GM21390 (cell line): ENCODE data around the gene ATRIP.

ENCODE experiments used
- ATAC-seq: cut with Tn5 transposase; IDR thresholded peaks from one replicate; pipeline ENCODE4 v1.9.1; 2021; ENCODE audit not compliant: unreplicated experiment

The ATRIP gene

DNA sequence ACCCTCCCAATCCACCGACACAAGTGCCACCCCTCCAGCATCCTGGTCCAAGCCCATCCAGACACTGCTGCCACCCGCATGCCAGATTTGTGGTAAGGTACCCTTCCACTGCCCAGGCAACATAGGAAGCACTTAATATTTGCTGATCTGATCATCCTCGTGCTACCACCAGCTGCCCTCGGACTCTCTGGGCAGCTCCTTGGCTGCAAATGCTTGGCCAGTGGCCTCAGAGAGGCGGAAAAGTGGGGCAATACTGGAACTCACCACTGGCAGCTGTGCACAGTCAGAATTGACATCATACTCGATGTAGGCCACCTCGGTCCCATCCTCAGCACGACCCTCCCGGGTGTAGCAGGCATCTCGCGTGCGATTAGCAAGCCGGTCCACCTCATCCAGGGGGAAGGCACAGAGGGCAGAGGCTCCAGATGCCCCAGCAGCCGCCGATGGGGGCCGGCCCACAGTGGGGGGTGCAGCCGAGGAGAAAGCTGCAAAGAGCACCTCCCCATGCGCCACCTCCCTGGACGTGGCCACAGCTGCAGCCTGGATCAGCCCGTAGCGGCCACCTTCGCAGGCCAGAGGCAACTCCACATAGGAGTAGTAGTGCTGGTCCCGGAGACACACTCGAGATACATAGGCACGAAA is 23.2 kb upstream of the ATRIP start:
- ATAC-seq: no peak

- no peak for ATAC-seq
These were observed 22.4 kb upstream of the ATRIP start for GRCh38 chr3:48423883-48424695.

DNA sequence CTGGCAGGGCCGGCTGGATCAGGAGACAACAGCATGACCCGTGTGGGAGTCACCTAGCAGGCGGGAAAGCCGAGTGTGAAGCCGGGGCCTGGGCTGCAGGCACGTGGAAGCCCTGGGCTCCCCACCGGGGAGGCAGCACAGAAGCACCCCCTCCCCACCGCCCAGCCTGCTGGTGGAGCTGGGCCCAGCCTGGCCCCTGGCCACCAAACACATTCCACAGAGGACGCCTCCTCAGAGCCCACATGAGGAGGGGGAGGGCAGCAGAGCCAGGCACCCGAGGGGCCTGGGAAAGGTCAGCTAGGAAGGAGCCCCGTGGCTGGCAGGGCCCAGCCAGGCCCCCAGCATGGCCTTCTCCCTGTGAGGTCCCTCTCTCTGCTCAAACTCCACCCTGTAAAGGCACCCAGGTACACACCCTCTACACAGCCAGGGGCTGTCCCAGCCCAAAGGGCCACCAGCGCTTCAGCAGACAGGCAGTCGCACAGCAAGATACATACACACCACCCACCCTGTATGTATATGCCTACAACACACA is 21.2 kb upstream of the ATRIP start:
- no peak for ATAC-seq

DNA sequence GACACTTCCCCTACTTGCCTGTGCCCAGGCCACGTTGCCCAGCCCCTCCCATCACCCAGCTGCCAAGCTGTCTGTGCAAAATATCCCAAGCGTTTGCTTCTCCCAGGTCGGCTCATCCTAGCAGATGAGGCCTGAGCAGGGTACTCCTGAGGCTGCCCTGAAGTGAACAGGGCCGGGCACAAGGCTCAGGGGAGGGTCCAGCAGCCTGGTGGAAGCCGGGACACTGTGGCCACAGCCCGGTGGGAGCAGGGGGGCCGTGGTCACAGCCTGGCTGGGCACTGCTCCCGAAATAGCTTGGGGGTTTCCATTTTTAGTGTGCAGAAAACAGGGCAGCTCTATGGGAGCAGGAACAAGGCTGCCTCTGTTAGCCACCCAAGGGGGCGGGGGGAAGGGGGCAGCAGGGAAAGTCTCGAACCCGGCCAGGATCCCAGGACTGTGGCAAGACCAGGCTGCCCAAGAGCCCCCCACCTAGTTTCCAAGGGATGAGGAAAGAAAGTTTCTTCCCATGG is 20.1 kb upstream of the ATRIP start:
- no peak for ATAC-seq

GRCh38 chr3:48426944-48427629 is 19.4 kb upstream of the ATRIP start:
- no peak for ATAC-seq

GRCh38 chr3:48427630-48427962 is 18.9 kb upstream of the ATRIP start:
- no peak for ATAC-seq

- ATAC-seq: no peak
These were observed 18.4 kb upstream of the ATRIP start for GRCh38 chr3:48428088-48428571.

GRCh38 chr3:48428572-48429316 is 17.8 kb upstream of the ATRIP start:
- peak; percentile 51 for ATAC-seq

- ATAC-seq: peak; percentile 40
These were observed 17.1 kb upstream of the ATRIP start for GRCh38 chr3:48429317-48429959.

DNA sequence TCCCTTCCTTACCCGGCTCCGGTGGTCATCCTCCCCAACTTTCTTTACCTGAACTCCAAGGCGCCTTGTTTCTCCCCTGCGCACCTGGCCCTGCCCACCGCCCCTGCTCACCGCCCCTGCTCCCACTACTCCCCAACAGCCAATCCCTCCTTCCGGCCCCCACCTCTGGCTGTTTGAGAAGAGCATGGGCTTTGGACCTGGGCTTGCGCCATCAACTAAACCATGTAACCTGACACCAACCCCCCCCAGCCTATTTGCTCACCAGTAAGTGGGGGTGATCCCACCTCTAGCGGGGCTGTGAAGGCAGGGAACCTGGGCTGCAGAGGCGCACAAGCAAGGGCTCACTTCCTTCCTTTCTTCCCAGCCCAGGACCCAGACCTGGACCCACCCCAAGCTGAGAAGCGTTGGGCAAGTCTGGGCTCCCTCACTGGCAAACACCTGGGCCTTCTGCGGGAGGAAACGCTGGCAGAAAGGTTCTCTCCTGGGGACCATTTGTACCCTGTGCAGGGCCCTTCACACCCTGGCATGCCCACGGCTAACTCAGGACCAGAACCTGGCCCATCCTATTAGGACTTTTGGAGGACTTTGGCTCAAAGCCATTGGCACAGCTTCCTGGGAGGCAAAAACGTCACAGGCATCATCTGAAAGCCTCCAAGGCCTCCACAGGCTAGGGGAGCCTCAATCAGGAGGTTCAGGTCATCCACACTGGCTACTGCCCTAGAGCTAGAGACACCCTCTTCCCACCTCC is 16.4 kb upstream of the ATRIP start, which contains the start of gene PLXNB1:
Gene PLXNB1 (minus strand): TSS at position 127 of the 748 bp plus-strand sequence. CDS start 5,475 bp downstream, outside the sequence.
- no peak for ATAC-seq

DNA sequence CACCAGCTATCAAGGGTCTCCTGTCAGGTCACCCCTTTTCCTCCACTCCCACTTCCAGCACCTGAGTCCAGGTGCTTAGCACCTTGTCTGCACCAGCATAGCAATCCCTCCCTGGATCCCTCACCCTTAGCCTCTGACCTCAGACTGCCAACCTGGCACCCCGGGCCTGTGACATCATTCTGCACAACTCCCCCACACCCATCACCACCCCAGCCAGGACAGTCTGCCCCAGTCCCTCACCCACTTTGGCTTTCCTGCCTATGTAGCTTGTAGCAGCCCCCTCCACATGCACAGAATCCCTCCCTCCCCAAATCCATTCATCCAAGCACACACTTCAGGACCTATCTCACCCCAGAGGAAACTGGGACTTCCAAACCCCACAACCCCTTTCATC is 15.8 kb upstream of the ATRIP start:
- ATAC-seq: no peak

DNA sequence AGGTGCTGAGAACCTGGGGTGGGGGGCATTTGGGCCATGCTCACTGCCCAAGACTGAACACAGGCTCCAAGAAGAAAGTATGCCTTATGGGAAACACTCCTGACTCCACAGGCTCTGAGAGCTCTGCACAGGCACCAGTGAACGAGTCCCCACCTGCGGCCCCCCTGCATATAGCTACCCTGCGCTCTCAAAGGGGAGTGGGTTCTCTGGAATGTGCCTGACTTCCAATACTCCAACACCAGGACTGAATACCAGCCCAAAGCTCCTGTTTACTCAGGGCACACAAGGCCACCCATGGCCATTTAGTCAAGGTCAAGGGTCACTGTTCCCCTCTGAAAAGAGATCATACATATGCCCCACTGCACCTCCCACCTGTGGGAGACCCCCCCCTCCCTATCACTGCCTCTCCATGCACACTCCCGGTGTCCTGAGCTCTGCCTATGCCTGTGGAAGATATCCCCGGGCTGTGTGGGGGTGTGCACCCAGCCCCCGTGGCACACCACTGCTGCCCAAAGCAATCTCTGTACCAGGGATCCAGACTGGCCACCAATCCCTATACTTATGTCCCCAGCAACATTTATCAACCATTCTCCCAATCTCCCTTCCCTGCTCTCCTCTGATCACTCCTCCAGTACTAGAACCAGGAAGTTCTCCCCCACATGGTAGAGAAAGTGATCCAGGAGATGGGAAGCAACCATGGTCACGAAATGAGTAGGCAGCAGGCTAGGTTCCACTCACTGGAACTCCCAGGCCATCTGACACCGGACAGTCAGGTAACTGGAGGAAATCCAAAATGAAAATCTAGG is 15.1 kb upstream of the ATRIP start:
- no peak for ATAC-seq

DNA sequence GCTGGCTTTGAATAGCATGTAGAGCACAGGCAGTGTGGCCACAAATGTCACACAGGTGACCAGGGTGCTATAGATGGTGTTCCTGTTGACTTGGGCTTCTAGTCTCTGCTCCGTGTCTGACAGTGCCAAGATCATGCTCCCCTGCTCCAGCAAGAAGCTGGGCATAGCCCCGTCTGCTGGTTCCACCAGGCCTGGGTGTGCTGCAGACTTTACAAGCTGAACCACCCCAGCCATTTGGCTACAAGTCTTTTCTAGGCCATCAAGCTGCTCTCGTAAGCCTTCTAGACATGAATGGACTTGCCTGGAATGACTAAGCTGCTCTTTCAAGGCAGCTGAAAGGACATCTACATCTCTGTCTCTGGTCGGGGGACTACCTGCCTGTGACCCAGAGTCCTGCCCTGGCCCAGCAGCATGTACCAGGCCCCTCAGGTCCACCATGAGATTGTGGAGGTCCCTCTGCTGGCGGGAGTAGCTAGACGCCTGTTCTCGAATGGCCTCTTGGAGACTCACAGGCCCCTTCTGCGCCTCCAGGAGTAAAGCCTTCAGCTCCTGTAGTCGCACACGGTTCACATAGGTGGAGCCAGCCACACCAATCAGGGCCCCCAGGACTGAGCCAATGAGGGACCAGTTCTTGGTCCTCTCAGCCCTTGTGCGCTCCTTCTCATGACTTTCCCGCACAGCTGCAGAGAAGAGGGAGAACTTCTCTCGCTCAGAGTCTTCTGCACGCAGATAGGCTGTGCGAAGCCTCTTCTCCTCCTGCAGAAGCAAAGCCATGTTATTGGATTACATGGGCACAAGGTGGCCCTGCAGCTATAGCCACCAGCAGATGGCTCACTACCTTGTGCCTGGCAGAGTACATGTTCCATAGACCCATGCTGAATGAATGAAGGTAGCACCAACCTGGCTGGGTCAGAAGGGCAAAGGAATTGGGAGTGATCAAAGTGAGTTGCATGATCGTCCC is 13.8 kb upstream of the ATRIP start:
- ATAC-seq: no peak

DNA sequence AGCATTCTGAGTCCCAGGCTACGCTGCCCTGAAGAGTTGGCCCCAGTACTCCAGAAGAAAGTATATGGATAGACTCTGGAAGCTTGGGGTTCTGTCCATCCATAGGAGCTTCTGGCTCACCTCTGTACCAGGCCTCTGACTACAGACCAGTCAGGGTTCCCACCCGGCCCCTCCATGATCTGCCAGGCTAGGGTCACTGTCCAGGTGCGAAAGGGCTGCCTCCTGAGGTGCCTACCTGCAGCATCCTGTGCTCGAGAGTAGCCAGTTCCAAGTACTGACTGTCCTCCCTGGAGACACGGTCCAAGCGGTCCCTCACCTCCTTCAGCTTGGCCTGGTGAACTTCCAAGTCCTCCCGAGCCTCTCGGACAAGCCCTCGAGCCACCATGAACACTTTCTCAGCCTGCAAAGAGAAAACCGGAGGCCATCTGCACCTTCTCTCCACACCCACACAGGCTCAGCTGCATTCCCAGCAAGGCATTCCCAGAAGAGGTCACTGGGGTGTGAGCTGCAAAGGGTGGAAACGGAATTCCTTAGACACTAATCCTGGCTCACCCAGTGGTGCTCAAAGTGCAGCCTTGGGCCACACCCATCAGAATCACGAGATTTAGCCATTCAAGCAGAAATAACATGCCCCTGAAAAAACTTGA is 12.9 kb upstream of the ATRIP start:
- no peak for ATAC-seq

- ATAC-seq: no peak
These were observed 11.8 kb upstream of the ATRIP start for GRCh38 chr3:48434591-48435222.

DNA sequence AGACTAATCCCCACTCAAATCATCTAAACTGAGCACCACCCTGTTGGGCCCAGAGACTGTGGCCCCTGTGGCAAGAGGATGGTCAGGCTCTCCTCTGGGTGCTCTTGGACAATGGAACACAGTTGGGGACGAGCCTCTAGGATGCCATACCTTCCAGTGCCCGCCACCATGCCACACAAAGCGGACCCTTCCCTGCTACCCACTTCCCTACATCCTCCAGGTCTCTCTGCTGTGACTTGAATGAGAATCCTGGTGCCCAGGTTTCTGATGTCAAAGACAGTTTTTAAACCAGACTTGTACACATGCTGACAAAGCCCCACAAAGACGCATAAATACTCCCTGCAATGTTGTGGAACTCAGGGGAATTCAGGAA is 11.3 kb upstream of the ATRIP start:
- ATAC-seq: no peak
